ENCODE results near the gene MS4A4E. TPM values are rescaled to one million over a fixed set of nuclear protein-coding genes. Genes with fewer than 3 reads are reported as not detected.

The MS4A4E gene
- total RNA-seq, 2 experiments from 2014 or later, result not detected

- Histone ChIP-seq H4K20me1 (ENCODE audit: insufficient read depth, low read length) (no peaks in the 10 kb centered on the region), H3K27ac (ENCODE audit: low read depth, low read length, poor library complexity, severe bottlenecking) (no peak overlapping the region), H3K36me3 (ENCODE audit: insufficient read depth, low read length) (no peaks in the 10 kb centered on the region), H3K9me2 (ENCODE audit: insufficient read depth, low read length) (no peaks in the 10 kb centered on the region), H2AFZ (ENCODE audit: low read length) (no peak overlapping the region), H3K4me1 (ENCODE audit: insufficient read depth, low read length, poor library complexity, severe bottlenecking) (no peaks in the 10 kb centered on the region), H3K4me3 (ENCODE audit: low read depth, low read length, poor library complexity, severe bottlenecking) (no peak overlapping the region), H3K9me3 (ENCODE audit: low read length) (peaks cover 20% of the 10 kb centered on the region; the same call in 1 of the 2 replicates), H3K4me2 (ENCODE audit: low read length) (no peak overlapping the region), H3K79me2 (ENCODE audit: insufficient read depth, low read depth, low read length) (no peaks in the 10 kb centered on the region)
- ChIA-PET POLR2A (no interaction called here), CTCF (ENCODE audit: unreplicated experiment) (no interaction called here)
- no peak for DNase-seq (ENCODE audit: low spot score)
- intact Hi-C loops (cut with micrococcal nuclease; ENCODE audit: unreplicated experiment), result no loop called here
- no peak for TF ChIP-seq EZH2phosphoT487 (IDR thresholded peaks at IDR 0.05; ENCODE audit: borderline replicate concordance, low read depth, low read length)
- TF ChIP-seq, protein P1, sequence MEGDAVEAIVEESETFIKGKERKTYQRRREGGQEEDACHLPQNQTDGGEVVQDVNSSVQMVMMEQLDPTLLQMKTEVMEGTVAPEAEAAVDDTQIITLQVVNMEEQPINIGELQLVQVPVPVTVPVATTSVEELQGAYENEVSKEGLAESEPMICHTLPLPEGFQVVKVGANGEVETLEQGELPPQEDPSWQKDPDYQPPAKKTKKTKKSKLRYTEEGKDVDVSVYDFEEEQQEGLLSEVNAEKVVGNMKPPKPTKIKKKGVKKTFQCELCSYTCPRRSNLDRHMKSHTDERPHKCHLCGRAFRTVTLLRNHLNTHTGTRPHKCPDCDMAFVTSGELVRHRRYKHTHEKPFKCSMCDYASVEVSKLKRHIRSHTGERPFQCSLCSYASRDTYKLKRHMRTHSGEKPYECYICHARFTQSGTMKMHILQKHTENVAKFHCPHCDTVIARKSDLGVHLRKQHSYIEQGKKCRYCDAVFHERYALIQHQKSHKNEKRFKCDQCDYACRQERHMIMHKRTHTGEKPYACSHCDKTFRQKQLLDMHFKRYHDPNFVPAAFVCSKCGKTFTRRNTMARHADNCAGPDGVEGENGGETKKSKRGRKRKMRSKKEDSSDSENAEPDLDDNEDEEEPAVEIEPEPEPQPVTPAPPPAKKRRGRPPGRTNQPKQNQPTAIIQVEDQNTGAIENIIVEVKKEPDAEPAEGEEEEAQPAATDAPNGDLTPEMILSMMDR (conservative IDR thresholded peaks at IDR 0.05; ENCODE audit: low read length), result no peak
- no TSS peak for BruUV-seq (replicated peaks)
Observed at GRCh38 chr11:60165951-60166350, 77.0 kb downstream of the MS4A4E start.

GRCh38 chr11:60165538-60165937 lies 77.4 kb downstream of the MS4A4E start:
- Histone ChIP-seq H3K27ac (ENCODE audit: low read depth, low read length, poor library complexity, severe bottlenecking) (no peak overlapping the region), H3K4me3 (ENCODE audit: low read depth, low read length, poor library complexity, severe bottlenecking) (no peak overlapping the region), H3K4me2 (ENCODE audit: low read length) (no peak overlapping the region), H4K20me1 (ENCODE audit: insufficient read depth, low read length) (no peaks in the 10 kb centered on the region), H3K79me2 (ENCODE audit: insufficient read depth, low read depth, low read length) (no peaks in the 10 kb centered on the region), H3K36me3 (ENCODE audit: insufficient read depth, low read length) (no peaks in the 10 kb centered on the region), H3K4me1 (ENCODE audit: insufficient read depth, low read length, poor library complexity, severe bottlenecking) (no peaks in the 10 kb centered on the region), H3K9me2 (ENCODE audit: insufficient read depth, low read length) (no peaks in the 10 kb centered on the region), H3K9me3 (ENCODE audit: low read length) (peaks cover 20% of the 10 kb centered on the region; the same call in 1 of the 2 replicates), H2AFZ (ENCODE audit: low read length) (no peak overlapping the region)
- no TSS peak for BruUV-seq (replicated peaks)
- TF ChIP-seq, protein P1 (conservative IDR thresholded peaks at IDR 0.05; ENCODE audit: low read length), result no peak
- no peak for TF ChIP-seq EZH2phosphoT487 (IDR thresholded peaks at IDR 0.05; ENCODE audit: borderline replicate concordance, low read depth, low read length)
- intact Hi-C loops (cut with micrococcal nuclease; ENCODE audit: unreplicated experiment), result no loop called here
- DNase-seq (ENCODE audit: low spot score), result no peak
- POLR2A ChIA-PET, result no interaction called here
- CTCF ChIA-PET (ENCODE audit: unreplicated experiment), result no interaction called here

DNA sequence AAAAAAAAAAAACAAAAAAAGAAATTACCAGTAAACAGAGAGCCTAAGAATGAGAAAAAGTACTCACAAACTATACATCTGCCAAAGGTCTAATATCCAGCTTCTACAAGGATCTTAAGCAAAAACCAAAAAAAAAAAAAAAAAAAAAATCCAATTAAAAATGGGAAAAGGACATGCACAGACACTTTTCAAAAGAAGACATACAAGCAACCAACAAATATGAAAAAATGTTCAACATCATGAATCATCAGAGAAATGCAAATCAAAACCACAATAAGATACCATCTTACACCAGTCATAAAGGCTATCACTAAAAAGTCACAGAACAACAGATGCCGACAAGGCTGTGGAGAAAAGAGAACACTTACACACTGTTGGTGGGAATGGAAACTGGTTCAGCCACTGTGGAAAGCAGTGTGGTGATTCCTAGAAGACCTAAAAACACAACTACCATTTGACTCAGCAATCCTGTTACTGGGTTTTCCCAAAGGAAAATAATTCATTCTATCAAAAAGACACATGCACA lies 78.3 kb downstream of the MS4A4E start:
- H3K9me2 ChIP-seq (ENCODE audit: insufficient read depth, low read length), result no peaks in the 10 kb centered on the region
- no peak overlapping the region for H3K27ac ChIP-seq (ENCODE audit: low read depth, low read length, poor library complexity, severe bottlenecking)
- H3K4me1 ChIP-seq (ENCODE audit: insufficient read depth, low read length, poor library complexity, severe bottlenecking), result no peaks in the 10 kb centered on the region
- H3K79me2 ChIP-seq (ENCODE audit: insufficient read depth, low read depth, low read length), result no peaks in the 10 kb centered on the region
- intact Hi-C loops (cut with micrococcal nuclease; ENCODE audit: unreplicated experiment), result no loop called here
- H3K4me2 ChIP-seq (ENCODE audit: low read length), result no peak overlapping the region
- peaks cover 17% of the 10 kb centered on the region; the same call in 1 of the 2 replicates for H3K9me3 ChIP-seq (ENCODE audit: low read length)
- H3K4me3 ChIP-seq (ENCODE audit: low read depth, low read length, poor library complexity, severe bottlenecking), result no peak overlapping the region
- no peaks in the 10 kb centered on the region for H4K20me1 ChIP-seq (ENCODE audit: insufficient read depth, low read length)
- no peak overlapping the region for H2AFZ ChIP-seq (ENCODE audit: low read length)
- no TSS peak for BruUV-seq (replicated peaks)
- ChIA-PET CTCF (ENCODE audit: unreplicated experiment) (no interaction called here), POLR2A (interaction anchor here (0.6 to 0.7 kb wide), 3 partner anchors 12 to 318 kb away, joined by 3 to 4 read pairs (median 3); no protein-coding TSS in a partner anchor)
- TF ChIP-seq, protein P1 (conservative IDR thresholded peaks at IDR 0.05; ENCODE audit: low read length), result no peak
- no peak for TF ChIP-seq EZH2phosphoT487 (IDR thresholded peaks at IDR 0.05; ENCODE audit: borderline replicate concordance, low read depth, low read length)
- DNase-seq (ENCODE audit: low spot score), result no peak
- H3K36me3 ChIP-seq (ENCODE audit: insufficient read depth, low read length), result no peaks in the 10 kb centered on the region

All from OCI-LY7 (cell line).